ENCODE data around the gene RCCD1. TPM values are rescaled to one million over a fixed set of nuclear protein-coding genes. Genes with fewer than 3 reads are reported as not detected.

RCCD1 gene
- total RNA-seq, 1 experiment from 2014 or later = 13.6 TPM

DNA sequence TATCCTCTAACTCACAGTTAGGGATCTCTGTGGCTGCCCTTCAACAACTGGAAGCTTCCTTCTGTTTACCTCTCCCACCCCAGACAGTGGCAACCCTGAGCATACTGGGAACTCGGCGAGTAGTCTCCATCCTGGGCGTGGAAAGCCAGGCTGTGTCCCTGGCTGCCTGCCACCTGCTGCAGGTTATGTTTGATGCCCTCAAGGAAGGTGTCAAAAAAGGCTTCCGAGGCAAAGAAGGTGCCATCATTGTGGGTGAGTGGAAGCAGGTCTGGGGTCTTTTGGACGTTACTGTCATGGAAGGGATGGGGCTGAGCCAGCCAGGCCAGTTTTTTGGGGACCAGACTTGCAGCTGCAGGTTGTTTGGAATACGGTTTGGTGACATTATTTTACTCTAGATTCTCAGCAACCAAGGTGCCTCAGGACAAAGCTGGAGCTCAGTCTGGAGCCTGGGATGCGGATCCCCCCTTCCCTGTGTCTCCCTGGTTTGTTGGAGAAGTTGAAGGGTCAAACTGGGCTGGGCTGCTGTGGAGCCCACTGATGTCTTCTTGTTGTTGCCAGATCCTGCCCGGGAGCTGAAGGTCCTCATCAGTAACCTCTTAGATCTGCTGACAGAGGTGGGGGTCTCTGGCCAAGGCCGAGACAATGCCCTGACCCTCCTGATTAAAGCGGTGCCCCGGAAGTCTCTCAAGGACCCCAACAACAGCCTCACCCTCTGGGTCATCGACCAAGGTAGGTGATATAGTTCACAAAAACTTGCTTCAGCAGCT is 12.1 kb upstream of the RCCD1 start:
- DNase-seq (ENCODE audit: low read depth) = no peak

DNA sequence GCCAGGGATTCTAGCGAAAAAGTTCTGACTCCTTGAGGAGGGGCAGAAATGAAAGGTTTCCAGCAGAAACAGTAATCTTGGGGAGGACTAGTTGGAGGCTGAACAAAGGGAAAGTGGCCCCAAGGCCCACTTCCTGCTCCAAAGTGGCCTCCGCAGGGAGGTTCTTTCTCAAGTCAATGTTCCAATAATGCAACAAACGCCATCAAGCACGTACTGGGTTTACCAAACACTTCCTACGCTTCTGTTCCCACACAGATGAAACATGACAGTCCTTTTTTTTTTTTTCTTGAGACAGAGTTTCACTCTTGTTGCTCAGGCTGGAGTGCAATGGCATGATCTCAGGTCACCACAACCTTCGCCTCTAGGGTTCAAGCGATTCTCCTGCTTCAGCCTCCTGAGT is 9.6 kb upstream of the RCCD1 start:
- DNase-seq (ENCODE audit: low read depth) = no peak

DNA sequence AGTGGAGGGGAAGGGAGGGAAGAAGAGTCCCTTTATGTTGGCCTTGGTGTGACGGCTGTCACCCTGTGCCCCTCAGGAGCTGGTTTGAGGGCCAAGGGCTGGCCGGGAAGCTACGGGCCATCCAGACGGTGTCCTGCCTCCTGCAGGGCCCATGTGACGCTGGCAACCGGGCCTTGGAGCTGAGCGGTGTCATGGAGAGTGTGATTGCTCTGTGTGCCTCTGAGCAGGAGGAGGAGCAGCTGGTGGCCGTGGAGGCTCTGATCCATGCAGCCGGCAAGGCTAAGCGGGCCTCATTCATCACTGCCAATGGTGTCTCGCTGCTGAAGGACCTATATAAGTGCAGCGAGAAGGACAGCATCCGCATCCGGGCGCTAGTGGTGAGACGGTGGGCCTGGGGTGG is 8.1 kb upstream of the RCCD1 start:
- DNase-seq (ENCODE audit: low read depth) = no peak

DNA sequence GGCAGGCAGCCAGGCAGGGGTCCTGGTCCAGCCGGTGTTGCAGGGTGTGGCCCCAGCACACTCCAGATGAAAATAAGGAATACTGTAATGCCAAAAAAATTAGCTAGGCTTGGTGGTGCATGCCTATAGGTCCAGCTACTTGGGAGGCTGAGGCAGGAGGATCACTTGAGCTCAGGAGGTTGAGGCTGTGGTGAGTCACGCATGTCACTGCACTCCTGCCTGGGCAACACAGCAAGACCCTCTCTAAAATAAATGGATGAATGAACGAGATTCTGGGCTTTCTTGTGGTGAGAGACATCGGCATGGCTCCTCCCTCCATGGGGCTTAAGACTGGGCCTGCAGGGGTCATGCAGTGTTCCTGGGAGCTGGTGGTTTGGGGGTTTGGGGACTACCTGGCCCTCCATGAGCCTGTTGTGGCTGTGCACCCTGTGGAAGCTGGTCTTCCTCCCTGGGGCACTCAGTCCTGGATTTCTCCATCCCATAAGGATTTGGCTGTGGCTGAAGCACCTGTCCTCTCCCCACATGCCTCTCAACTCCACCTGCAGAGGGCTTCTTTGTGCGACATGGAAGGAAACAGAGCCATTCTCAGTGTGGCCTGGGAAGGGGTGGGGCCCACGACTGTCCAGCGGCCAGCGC is 7.6 kb upstream of the RCCD1 start:
- no peak for DNase-seq (ENCODE audit: low read depth)

DNA sequence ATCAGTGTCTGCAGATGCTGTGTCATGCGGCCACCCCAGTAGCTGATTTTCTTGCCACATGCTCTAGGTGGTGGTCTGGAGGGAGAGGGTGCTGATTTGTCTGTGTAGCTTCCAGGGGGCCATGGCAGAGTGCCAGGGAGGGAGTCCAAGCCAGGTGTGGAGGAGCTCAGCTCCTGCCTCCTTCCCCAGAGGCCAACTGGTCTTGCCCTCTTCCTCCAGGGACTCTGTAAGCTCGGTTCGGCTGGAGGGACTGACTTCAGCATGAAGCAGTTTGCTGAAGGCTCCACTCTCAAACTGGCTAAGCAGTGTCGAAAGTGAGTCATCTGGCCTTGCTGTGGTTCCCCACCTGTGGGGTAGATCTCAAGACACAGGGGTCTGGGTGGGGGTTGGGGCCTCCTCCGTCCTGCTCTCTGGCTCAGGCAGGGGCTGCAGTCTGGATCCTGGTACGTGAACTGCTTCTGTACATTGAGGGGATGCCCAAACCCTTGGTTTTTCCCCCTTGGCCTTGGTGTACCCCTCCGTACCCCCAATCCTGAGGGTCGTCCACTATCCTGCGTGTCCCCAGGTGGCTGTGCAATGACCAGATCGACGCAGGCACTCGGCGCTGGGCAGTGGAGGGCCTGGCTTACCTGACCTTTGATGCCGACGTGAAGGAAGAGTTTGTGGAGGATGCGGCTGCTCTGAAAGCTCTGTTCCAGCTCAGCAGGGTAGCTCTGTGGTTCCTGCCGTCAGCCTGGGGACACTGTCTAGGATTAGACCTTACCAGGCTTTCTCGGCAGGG is 6.9 kb upstream of the RCCD1 start:
- no peak for DNase-seq (ENCODE audit: low read depth)

DNA sequence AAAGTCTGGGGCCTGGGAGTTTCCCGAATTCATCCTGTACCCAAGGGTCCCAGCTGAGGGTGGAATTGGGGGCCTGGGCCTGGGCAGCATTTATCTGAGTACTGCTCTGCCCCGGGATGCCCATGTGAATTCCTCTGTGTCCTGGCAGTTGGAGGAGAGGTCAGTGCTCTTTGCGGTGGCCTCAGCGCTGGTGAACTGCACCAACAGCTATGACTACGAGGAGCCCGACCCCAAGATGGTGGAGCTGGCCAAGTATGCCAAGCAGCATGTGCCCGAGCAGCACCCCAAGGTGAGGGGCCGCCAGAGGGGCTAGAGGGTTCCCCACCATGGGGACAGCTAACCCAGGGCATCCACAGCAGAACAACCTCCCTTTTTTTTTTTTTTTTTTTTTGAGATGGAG is 6.2 kb upstream of the RCCD1 start:
- no peak for DNase-seq (ENCODE audit: low read depth)

DNA sequence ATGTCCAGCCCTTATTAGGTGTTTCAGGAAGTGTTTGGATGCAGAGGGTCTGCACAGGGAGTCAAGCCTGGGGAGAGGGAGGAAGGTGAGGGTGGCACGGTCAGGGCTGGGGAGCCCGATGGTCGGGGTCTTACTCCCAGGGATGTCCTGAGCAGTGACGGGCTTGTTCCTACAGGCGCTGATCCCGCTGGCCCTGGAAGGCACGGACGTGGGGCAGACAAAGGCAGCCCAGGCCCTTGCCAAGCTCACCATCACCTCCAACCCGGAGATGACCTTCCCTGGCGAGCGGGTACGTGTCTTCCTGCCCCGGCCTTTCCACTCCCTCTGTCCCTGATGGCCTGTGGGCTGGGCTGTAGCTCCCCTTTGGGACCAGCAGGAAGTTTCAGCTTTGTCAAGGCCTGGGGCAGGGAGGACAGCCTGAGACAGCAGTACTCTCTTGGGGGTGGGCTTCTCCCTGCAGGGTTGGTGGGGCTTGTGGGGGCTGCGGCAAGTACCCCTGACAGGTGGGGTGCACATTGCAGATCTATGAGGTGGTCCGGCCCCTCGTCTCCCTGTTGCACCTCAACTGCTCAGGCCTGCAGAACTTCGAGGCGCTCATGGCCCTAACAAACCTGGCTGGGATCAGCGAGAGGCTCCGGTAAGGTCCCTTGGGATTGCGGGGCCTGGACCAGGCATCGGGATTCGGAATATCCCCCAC is 4.6 kb upstream of the RCCD1 start:
- DNase-seq (ENCODE audit: low read depth) = no peak

DNA sequence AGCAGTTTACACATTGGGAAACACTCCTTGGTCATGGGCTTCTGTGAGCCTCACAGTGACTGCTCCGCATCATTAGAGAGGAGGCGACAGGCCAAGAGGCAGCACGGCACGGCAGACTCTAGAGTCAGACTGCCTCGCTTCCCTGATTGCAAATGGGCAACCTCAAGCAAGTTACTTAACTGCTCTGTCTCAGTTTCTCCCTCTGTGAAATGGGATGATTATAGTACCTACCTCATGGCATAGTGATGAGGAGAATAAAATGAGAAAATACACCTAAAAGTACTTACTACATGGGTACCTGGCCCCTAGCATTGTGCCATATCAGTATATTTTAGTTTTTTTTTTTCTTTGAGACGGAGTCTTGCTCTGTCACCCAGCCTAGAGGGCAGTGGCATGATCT is 4.0 kb upstream of the RCCD1 start:
- DNase-seq (ENCODE audit: low read depth) = no peak

DNA sequence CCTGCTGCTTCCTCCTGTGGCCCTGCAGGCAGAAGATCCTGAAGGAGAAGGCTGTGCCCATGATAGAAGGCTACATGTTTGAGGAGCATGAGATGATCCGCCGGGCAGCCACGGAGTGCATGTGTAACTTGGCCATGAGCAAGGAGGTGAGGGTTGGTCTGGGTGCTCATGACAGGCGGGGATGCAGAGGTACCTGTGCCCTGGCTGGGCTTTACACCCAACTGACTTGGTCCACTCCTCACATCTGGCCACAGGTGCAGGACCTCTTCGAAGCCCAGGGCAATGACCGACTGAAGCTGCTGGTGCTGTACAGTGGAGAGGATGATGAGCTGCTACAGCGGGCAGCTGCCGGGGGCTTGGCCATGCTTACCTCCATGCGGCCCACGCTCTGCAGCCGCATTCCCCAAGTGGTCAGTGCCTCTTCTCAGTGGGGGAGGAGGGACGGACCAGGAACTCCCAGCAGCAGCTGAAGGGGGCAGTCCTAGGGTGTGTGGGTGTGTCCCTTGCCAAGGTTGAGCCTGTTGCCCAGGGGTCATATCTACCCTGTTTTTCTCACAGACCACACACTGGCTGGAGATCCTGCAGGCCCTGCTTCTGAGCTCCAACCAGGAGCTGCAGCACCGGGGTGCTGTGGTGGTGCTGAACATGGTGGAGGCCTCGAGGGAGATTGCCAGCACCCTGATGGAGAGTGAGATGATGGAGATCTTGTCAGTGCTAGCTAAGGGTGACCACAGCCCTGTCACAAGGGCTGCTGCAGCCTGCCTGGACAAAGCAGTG is 1.6 kb upstream of the RCCD1 start:
- DNase-seq (ENCODE audit: low read depth) = no peak

DNA sequence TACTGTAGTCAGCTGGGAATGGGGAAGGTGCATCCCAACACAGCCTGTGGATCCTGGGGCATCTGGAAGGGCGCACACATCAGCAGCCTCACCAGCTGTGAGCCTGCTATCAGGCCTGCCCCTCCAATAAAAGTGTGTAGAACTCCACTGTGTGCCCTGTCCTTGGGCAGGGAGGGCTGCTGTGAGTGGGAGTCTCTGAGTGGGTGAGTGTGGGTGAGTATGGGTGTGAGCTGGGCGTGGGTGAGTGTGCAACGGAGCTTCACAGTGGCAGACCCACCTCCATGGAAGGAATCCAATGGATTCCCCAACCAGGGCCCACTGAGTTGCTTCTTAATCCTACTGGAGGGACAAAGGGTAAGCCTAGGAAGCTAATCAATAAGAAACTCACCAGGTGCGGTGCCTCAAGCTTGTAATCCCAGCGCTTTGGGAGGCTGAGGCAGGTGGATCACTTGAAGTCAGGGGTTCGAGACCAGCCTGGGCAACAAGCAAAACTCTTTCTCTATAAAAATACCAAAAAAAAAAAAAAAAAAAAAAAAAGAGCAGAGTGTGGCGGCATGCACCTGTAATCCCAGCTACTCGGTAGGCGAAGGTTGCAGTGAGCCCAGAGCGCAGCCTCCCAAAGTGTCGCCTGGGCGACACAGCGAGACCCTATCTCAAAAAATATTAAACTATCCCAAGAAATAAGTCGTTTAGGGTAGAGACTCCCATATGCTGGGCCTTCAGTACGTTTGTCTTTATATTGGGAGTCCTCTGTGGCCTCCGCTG is 555 bp upstream of the RCCD1 start:
- no peak for DNase-seq (ENCODE audit: low read depth)

DNA sequence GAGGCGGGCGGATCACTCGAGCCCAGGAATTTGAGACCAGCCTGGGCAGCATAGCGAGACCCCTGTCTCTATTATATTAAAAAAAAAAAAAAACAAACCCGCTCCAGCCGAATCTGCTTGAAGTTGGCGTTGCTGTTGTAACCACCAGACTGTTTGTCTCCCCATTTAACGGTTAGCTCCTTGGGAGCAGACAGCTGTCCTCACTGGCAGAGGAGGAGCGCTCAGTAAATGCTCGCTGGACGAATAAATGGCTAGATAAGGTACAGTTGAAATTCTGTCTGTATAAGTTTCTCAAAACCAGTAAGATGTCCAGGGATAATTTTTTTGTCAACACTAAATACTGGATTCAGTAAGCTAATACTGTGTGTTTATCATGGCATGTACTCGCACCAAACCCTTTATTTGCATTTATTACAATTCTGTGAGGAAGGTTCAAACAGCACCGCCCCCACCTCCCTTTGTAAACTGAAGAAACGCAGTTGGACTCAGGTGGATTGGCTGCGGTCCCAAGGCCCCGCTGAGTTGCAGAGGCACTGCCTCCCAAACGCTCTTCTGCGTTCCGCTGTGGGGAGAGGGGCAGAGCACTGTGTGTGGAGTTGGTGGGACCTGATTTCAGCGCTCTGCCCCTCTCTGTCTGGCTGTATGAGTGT is 1.1 kb downstream of the RCCD1 start:
- DNase-seq (ENCODE audit: low read depth) = peak; percentile 28

DNA sequence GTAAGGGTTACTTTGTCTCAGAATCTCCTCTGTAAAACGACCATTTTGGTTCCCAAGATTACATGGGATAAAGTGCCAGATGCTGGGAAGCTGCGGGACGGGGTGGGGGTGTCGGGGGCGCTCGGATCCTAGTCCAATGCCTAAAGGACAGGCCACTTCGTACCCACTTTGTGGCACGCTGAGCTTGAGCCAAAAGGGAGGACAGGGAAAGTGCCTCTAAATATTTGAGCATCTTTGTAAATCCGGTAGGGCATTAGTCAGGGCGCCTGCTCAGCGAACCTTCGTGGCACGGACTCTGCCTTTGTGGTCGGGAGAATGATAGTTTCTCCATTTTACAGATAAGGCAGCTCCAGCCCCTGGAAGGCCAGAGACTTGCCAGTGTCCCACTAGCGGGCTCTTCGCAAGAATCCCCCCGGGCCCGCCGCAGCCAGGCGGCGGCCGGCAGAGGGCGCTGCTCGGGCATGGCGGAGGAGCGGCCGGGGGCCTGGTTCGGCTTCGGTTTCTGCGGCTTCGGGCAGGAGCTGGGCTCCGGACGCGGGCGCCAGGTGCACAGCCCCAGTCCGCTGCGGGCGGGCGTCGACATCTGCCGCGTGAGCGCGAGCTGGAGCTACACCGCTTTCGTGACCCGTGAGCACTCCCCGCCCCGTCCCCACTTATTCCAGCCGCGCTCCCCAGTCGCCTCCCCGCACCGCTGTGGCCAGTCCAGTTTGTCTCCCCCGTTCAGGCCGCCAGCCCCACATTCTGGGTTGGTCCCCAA is 1.8 kb downstream of the RCCD1 start:
- DNase-seq (ENCODE audit: low read depth) = peak; percentile 70

DNA sequence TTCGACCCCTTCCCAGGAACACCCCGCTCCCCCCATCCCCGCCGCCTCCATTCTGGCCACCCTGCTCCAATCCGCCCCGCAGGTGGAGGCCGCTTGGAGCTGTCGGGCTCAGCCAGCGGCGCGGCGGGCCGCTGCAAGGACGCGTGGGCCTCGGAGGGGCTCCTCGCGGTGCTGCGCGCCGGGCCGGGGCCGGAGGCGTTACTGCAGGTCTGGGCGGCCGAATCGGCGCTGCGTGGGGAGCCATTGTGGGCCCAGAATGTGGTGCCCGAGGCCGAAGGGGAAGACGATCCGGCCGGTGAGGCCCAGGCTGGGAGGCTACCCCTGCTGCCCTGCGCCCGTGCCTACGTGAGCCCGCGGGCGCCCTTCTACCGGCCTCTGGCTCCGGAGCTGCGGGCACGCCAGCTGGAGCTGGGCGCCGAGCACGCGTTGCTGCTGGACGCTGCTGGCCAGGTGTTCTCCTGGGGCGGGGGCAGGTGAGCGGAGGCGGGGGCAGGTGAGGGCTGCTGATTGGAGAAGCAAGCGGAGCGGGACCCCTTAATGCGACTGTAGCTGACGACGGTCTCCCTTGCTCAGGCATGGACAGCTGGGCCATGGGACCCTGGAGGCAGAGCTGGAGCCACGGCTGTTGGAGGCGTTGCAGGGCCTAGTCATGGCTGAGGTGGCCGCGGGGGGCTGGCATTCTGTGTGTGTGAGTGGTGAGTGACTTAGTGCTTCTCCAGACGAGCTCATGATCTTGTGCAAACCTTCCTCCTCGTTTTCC is 2.5 kb downstream of the RCCD1 start:
- DNase-seq (ENCODE audit: low read depth) = no peak

DNA sequence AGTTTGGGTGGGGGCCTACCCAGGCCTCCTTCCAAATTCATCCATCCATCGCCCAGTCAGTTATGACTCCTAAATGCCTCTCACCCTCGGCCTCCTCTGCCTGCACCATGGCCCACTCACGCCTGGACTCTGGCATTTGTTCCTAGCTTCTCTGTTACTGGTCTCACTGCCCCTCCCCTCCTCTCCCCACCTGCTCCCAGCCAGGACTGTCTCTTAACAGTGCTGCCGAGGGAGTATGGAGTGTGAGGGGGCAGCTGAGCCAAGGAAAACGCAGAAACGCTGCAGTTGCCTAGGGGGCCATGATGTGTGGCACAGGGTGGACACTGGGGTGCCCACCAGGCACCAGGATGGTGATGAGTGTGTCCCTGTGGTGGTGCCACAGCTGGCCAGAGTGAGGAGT is 3.1 kb downstream of the RCCD1 start:
- no peak for DNase-seq (ENCODE audit: low read depth)

DNA sequence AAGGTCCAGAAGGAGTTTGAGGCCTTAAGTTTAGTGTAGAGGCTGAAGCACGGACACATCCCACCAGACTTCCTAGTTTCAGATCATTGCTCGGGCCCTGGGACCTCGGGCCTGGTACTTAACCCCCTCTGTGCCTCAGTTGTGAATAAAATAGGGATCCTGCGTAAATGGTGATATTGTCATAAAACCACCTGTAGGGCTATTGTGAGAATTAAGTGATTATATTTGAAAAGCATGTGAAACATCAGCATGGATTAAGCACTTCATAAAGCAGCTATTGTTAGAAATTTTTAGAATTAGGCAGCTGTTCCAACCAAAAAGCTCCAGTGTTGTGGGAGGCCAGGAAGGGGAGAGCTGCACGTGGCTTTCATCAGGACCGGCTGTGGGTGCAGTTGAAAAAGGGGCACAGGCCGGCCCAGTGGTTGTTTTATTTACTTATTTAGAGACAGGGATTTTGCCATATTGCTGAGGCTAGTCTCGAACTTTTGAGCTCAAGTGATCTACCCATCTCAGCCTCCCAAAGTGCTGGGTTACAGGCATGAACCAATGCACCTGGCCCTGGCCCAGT is 4.4 kb downstream of the RCCD1 start:
- no peak for DNase-seq (ENCODE audit: low read depth)

DNA sequence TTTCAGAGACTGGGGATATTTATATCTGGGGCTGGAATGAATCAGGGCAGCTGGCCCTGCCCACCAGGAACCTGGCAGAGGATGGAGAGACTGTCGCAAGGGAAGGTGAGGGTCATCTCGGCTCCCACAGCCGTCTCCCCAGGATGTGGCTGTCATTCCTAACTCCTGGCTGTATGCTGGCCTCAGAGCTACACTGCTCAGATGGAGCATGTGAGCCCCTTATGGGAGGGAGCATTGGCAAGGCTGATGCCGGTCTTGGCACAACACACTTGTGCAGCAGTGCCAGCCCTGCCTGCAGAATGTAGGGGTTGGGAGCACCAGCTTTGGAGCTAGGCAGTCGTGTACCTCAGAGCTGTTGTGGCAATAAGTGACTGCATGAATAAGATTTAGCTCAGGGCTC is 5.2 kb downstream of the RCCD1 start:
- DNase-seq (ENCODE audit: low read depth) = no peak

DNA sequence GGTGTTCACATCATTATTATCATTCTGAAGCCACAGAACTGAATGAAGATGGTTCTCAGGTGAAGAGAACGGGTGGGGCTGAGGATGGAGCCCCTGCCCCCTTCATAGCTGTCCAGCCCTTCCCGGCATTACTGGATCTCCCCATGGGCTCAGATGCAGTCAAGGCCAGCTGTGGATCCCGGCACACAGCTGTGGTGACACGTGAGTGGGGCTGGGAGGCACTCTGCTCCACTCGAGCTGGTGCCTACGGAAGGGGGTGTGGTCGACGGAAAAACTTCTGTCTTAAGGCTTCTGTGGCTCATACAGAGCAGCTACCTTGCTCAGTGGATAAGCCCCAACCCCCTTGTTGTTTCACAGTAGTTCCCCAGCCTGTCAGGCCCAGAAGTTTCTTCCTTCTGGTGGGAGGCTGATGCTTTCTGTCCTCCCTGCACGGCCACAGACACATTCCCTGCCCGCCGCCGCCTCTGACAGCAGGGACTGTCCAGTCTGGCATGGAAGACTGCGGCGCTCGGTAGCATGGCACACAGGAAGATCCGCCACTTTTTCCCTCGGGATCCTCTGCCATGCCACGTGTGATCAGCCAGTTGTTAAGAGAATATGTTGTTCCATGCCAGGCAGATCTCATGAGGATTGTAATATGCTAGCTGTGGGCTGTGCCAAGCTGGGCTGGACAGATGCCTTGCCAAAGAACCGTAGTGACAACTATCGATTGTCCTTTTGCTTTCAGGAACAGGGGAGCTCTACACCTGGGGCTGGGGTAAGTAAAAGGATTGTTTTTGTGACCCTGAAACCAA is 5.8 kb downstream of the RCCD1 start:
- DNase-seq (ENCODE audit: low read depth) = no peak

DNA sequence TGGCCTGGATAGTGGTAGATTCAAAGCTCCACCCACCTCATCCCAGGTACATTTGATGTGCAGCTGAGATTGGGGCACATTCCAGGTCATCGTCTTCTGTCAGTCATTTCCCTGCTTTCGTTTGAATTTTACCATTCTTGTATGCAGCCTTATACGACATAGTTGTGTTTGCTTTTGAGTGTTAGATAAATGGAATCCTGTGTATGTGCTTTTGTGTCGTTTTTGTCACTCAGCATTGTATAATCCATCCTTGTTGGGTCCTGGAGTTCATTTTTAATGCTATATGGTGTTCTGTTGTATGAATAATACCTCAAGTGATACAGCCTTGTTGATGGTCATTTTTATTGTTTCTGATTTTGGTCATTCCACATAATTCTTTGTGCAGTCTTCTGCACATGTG is 7.3 kb downstream of the RCCD1 start:
- DNase-seq (ENCODE audit: low read depth) = no peak

Measured in Daoy (cell line).